HG02938 (cell line): ENCODE data around the gene SEC11A.
"Not testable (repeated sequence)": the region's sequence is repeated elsewhere in the genome, so short reads cannot be mapped to it uniquely, and the experiment has no call there.

ENCODE experiments used
- ATAC-seq: cut with Tn5 transposase; IDR thresholded peaks from one replicate; pipeline ENCODE4 v1.9.1; 2021; ENCODE audit warnings: mild to moderate bottlenecking, moderate library complexity; ENCODE audit not compliant: unreplicated experiment

SEC11A gene

DNA sequence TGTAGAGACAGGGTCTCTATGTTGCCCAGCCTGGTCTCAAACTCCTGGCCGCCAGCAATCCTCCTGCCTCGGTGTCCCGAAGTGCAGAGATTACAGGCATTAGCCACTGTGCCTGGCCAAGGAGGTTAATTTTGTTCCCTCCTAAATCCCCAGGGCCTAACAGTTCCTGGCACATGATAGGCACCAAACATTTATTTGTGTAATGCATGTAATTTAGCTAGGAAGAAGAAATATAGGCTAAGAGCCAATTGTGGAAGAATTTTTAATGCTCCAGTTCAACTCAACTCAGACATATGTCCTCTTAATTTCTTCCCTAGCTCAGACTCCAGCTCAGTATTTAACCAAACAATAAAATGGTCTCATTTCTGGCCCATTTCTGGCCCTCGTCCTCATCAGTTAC lies 24.8 kb upstream of the SEC11A start:
- no peak for ATAC-seq

- no peak for ATAC-seq
These were observed 21.1 kb upstream of the SEC11A start for GRCh38 chr15:84737005-84737404.

DNA sequence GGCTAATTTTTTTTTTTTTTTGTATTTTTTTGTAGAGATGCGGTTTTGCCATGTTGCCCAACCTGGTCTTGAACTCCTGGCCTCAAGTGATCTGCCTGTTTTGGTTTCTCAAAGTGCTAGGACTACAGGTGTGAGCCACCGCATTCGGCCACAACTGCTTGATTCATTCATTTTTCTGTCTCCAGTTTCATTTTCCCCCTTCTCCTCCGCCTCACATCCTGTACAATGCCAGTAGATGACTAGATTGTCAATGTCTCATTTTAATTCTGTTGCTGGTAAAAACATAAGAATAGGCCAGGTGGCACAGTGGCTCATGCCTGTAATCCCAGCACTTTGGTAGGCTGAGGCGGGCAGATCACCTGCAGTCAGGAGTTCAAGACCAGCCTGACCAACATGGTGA lies 20.4 kb upstream of the SEC11A start:
- ATAC-seq = peak; percentile 46

- ATAC-seq = peak; percentile 43
These were observed 19.6 kb upstream of the SEC11A start for GRCh38 chr15:84735480-84736061.

GRCh38 chr15:84734794-84735479 lies 19.0 kb upstream of the SEC11A start:
- peak; percentile 52 for ATAC-seq

GRCh38 chr15:84731774-84732173 lies 15.8 kb upstream of the SEC11A start:
- no peak for ATAC-seq

DNA sequence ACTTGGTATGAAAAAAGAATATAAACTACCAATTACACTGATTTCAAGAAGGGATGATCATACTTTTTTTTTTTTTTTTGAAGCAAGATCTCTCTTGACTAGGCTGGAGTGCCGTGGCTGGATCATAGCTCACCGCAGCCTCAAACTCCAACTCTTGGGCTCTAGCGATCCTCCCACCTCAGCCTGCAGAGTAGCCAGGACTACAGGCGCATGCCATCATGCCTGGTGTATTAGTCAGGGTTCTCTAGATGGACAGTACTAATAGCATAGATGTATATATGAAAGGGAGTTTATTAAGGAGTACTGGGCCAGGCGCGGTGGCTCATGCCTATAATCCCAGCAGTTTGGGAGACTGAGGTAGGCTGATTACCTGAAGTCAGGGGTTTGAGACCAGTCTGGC lies 11.5 kb upstream of the SEC11A start:
- no peak for ATAC-seq

GRCh38 chr15:84725001-84725491 lies 9.1 kb upstream of the SEC11A start:
- ATAC-seq = no peak

DNA sequence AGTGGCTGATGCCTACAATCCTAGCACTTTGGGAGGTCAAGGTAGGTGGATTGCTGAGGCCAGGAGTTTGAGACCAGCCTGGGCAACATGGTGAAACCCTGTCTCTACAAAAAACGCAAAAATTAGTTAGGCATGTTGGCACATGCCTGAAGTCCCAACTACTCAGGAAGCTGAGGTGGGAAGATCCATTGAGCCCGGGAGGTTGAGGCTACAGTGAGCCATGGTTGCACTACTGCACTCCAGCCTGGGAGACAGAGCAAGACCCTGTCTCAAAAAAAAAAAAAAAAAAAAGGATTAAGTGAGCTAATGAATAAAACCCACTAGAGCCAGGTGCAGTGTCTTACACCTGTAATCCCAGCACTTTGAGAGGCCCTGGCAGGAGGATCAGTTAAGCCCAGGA lies 6.7 kb upstream of the SEC11A start:
- no peak for ATAC-seq

- ATAC-seq = no peak
These were observed 5.4 kb upstream of the SEC11A start for GRCh38 chr15:84721371-84721770.

- ATAC-seq = peak; percentile 12
These were observed 401 bp downstream of the SEC11A start for GRCh38 chr15:84715441-84716035.

- ATAC-seq = no peak
These were observed 1.1 kb downstream of the SEC11A start for GRCh38 chr15:84714821-84715220.

DNA sequence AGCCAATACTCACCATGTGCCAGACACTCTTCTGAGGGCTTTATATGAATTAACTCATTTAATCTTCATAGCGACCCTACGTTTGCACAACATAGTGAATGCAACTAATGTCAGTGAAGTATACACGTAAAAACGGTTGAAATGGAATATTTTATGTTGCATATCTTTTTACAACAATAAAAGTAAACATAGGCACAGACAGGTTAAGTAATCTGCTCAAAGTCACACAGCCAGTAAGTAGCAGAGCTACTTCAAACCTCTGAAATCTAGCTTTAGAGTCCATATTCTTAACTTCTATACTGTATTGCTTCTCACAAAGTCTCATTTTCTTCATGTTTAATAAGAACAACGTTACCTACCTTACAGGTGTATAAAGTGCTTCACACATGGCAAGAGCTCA lies 1.6 kb downstream of the SEC11A start:
- ATAC-seq = no peak

DNA sequence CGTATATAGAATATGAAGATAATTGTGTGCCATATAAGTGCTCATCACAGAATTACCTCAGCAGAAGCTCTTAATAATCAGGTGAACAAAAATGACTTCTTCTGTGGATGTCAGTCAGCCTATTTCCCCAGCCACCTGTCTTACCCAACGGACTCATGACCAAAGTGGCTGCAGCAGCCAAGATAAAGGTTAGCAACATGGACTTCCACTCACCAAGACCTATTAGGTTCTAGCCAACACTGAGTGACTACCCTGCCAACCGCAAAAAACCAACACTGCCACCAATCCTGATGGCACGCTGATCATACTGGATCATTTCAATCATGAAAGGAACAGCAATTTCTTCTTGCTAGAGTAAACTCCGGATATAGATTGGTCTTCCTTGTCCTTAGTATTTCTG lies 12.1 kb downstream of the SEC11A start:
- no peak for ATAC-seq

- no peak for ATAC-seq
These were observed 12.9 kb downstream of the SEC11A start for GRCh38 chr15:84702961-84703482.

- no peak for ATAC-seq
These were observed 16.3 kb downstream of the SEC11A start for GRCh38 chr15:84699538-84700191.

GRCh38 chr15:84697236-84697990 lies 18.5 kb downstream of the SEC11A start:
- ATAC-seq = no peak

GRCh38 chr15:84696757-84697156 lies 19.2 kb downstream of the SEC11A start:
- ATAC-seq = no peak

DNA sequence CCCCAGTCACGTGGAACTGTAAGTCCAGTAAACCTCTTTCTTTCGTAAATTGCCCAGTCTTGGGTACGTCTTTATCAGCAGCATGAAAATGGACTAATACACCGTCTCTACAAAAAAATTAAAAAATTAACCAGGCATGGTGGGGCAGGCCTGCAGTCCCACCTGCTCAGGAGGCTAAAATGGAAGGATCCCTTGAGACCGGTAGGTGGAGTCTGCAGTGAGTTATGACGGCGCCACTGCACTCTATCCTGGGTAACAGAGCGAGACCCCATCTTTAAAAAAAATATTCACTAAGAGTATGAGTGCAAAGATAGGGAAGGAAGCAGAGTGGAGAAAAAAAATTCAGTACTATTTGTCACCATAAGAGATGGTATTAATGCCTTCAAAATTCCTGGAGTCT lies 25.6 kb downstream of the SEC11A start:
- ATAC-seq = no peak

- ATAC-seq = no peak
These were observed 26.1 kb downstream of the SEC11A start for GRCh38 chr15:84689858-84690257.

DNA sequence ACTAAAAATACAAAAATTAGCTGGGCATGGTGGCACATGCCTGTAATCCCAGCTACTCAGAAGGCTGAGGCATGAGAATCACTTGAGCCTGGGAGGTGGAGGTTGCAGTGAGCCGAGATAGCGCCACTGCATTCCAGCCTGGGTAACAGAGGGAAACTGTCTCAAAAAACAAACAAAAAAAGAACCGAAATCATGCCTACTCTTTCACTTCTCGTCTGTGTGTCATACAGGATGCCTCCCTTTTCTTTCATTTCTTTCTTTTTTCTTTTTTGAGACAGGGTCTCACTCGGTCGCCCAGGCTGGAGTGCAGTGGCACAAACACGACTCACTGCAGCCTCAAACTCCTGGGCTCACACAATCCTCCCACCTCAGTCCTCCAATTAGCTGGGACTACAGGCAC lies 29.5 kb downstream of the SEC11A start:
- ATAC-seq = not testable (repeated sequence)
